COLO668 (cell line): ENCODE results near the gene PLEK.
"Not testable (repeated sequence)": the region's sequence is repeated elsewhere in the genome, so short reads cannot be mapped to it uniquely, and the experiment has no call there.

Experiments
- DNase-seq: peaks from one replicate; lab custom pipeline; 2025; ENCODE audit not compliant: unreplicated experiment; lab: John Stamatoyannopoulos, UW

Gene PLEK, protein sequence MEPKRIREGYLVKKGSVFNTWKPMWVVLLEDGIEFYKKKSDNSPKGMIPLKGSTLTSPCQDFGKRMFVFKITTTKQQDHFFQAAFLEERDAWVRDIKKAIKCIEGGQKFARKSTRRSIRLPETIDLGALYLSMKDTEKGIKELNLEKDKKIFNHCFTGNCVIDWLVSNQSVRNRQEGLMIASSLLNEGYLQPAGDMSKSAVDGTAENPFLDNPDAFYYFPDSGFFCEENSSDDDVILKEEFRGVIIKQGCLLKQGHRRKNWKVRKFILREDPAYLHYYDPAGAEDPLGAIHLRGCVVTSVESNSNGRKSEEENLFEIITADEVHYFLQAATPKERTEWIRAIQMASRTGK

DNA sequence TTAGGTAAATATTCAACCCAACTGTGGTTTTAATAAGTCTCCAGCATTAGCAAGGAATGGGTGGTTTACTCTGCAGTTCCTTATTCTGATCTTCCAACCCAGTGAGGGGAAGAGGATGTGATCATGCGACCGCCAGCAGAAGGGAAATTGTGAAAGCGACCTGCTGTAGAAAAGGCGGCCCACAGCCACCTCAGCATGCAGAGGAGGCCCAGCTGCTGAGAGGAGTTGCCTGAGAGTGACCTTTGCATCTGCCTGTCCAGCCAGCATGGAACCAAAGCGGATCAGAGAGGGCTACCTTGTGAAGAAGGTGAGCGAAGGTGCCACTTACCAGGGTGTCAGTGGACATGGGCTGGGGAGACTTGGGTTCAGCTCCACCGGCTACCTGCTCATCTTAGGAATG lies at the start of gene PLEK:
Gene PLEK (plus strand): TSS at position 196 of the 400 bp plus-strand sequence. CDS start 70 bp downstream, at position 266.
- DNase-seq = no peak

GRCh38 chr2:68316111-68316510 lies 49.0 kb upstream of the PLEK start:
- DNase-seq = no peak

DNA sequence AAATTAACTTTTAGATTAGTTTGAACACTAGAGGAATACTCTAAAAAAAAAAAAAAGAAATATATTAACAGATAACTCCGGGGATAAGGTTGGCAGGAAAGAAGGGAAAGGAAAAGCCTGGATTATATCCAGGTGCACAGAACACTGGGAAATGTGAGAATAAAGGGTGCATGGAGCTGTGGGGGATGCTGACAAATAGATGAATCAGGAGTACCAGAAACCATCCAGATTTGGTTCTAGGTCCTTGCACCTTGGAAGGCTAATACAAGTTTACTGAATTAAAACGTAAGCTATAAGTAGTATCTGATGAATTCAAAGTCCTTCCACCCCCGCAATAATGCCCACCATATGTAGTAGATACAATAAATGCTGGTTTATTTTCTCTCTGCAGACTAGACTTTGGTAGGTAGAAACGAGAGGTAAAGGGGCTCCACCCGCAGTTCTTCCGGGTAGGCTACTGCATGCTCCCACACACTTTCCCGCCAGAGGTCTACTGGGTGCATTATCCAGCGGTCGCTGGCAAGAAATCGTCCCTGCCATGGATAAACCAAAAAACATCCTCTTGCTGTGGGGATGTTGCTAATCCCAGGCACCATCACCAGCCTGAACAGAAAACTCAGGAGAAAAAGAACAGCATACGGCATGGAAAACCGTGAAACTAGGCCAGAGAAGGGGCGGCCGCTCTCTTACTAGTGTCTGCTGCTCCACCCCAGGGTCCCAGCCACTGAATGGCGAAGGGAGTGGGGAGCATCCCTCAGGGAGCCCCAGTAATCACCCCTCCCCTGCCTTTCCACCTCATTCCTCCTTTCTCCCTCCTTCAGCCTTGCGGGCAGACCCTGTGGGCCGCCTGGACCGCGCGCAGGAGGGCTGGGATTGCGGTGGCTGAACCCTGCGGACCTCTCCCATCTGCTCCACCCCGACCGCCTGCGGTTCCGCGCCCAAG lies 46.8 kb upstream of the PLEK start:
- no peak for DNase-seq

DNA sequence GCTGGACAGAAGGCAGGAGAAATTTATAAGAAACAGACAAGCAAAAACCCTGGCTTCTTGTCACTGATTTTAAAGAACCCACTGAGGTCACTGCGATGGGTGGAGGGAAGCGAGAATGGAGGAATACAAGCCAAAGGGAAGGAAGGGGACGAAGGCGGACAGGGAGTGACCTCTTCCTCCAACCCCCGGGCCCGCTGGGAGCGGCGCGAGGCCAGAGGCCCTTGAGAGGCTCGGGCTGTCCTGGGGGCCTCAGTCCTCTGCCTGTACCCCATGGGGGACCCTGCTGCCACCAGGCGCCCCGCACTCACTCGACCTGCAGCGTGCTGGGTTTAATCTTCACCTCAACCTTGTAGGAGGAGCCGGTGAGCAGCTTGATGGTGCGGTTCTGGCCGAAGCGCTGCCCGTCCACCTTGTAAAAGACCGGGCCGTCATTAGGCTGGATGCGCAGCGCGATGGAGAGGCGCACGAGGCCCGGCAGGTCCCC lies 46.1 kb upstream of the PLEK start:
- no peak for DNase-seq

DNA sequence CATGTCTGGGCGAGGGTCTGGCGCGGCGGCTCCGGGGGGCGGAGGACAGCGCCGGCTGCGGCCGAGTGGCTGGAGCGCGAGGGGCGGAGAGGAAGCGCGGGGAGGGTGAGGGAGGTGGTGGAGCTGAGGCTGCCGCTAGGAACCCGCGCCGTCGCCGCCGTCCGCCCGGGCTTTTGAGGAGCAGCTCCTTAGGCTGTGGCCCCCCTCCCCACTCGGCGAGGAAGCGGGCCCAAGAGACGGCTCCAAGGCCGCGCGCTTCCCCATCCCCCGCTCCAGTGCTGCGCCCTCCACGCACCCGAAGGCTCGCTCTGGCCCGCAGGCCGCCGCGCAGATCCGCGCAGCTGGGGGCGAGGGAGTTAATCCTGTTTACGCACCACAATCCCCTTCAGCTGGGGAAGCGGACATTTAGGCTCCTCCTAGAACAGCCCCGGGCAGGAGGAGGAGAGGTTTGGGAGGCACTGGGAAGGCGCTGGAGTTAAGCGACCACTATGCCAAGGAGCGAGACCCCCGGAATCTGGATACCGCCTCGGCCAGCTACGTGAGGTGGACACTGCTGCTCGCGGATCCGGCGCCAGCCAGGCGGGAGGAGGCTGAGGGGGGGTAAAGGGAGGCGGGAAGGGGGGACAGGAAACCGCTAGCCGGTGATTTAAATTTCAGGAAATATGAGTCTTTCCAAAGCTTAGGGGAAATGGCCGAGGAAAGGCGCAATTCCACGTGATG lies 45.5 kb upstream of the PLEK start, which contains the start of gene CNRIP1:
Gene CNRIP1 (minus strand): TSS at position 552 of the 720 bp plus-strand sequence. CDS start 549 bp downstream, at position 3.
- peak; percentile 72 for DNase-seq

DNA sequence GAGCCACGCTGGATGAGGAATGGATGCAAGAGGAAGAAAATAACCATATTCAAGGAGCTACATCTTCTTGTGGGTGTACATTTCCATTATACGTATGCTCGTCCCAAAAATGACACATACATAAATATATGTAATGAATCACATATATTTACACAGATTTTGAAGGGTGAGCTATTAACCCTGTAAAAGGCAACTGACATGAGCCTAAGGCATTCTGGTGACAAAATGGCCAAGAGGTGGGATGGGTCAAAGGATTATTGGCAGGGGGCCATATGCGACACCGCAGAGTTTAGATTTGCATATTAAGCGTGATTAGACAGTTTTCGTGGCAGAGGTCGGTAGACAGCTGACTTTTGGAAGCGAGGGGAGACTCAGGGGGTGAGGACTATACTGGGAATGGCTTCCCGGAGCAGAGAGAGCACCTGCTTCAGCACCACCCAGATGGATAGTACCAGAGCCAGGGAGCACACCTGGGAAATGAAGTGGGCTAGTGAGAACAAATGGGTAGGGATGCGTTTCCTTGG lies 44.9 kb upstream of the PLEK start:
- DNase-seq = peak; percentile 73

GRCh38 chr2:68325056-68325455 lies 40.0 kb upstream of the PLEK start:
- DNase-seq = no peak

DNA sequence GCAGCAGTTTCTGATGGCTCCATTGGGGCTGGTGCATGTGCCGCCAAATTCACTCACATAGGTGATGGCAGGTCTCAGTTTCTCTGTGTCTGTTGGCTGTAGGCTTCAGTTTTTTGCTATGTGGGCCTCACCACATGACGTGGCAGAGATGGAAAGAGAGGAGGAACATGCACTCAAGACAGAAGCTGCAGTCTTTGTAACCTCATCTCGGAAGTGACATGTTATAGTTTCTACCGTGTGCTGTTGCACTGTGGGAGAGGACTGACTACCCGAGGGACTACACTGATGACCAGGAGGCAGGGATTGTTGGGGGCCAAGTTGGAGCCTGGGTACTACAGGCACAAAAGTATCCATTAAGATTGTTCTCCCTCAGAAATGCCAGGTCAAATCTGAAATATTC lies 36.2 kb upstream of the PLEK start:
- no peak for DNase-seq

DNA sequence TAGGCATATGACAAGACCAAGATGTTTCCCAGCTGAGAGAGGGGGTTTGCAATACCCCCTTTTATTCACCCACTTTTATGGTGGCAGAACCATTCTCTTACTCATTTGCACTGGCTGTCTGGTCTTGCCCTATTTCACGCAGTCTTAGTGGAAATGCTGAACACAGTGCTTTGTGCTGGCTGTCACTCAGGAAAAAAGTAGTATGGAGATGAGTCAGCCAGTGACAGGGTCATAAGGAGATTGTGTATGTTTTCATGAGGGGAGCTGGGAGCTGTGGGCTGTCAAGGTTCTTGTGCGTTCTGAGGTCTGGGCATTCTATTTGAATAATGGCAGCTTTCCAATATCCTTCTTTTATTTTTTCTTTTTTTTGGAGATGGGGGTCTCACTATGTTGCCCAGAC lies 34.4 kb upstream of the PLEK start:
- DNase-seq = no peak

GRCh38 chr2:68333009-68333408 lies 32.1 kb upstream of the PLEK start:
- DNase-seq = no peak

GRCh38 chr2:68333931-68334330 lies 31.2 kb upstream of the PLEK start:
- DNase-seq = no peak

GRCh38 chr2:68336192-68336591 lies 28.9 kb upstream of the PLEK start:
- no peak for DNase-seq

DNA sequence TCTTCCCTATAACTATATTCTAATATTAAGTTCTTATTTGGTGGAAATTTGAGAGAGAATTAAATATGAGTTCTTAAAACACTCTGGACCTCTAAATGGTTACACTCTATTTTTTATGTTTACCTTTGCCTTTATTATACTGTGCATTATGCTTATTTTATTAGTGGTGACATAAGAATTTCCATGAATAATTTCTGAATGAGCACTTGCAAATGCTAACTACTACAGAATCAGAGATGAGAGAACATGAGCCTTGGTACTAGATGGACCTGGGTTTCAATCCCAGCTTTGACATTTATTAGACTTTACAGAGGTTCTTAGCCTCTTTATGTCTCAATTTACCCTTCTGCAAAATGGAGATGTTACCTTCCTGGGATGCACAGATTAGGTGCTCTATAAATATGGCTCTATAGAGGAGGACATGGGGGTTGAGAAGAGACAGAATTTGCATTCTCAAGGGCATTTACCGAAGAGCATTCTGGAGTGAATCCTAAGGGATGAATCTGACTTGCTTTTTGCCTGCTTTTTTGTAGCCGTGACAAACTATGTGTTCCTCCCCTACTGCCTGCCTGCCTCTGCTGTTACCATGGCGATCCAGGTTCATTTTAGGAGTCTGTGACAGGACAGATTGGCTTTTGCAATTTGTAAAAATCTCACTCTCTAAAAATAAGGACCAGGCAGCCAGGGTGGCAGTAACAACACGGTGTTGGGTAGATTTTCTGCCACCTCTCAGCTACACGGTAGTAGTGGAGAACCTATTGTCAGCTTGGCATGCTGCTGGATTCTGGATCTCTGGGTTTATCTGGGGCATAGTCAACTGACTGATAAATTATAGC lies 24.6 kb upstream of the PLEK start:
- DNase-seq = no peak

DNA sequence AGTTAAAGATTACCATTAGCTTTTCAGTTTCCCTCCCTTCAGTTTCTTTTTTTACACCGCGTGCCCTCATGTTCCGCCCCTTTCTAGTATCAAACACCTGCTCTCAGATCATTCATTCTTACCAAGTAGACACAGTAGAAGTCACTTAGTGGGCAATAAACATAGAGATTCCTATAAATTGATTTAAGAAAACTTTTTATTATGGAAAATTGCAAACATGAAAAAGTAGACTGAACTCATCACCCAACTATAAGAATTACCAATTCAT lies 24.1 kb upstream of the PLEK start:
- DNase-seq = no peak

- DNase-seq = no peak
Observed at GRCh38 chr2:68341583-68341982, 23.5 kb upstream of the PLEK start.

DNA sequence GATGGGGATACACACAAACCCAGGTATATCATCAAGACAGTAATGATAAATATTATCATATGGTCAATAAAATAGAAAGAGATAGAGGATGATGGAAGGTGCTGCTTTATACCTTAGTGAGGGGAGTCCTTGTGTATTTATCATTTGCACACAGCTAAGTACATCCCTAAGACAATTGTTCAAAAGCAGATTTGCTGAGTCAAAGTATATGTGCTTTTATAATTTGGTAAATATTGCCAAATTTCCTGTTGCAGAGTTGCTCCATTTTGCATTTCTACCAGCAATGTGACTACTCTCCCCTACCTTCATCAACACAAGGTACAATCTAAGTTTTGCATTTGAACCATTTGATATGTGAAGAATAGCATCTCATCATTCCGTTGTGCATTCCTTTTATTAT lies 22.6 kb upstream of the PLEK start:
- no peak for DNase-seq

DNA sequence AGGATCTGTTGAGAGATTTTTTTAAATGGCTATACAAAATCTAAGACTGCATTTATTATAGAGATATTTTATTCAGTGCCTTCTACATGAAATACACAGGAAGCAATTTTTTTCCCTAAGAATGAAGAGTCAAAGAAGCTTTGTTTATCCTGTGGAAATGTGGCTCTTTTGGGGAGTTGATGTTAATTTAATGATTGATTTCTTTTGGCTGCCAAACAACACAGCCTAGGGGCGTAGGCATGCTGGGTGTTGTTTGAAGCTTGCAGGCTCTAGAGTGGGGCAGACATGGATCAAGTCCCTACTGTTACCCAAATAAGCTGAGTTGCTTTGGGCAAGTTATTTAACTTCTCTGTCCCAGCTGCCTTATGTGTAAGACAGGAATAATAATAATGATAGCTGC lies 21.1 kb upstream of the PLEK start:
- no peak for DNase-seq

GRCh38 chr2:68345129-68345875 lies 19.8 kb upstream of the PLEK start:
- no peak for DNase-seq

GRCh38 chr2:68349091-68349490 lies 16.0 kb upstream of the PLEK start:
- DNase-seq = not testable (repeated sequence)

DNA sequence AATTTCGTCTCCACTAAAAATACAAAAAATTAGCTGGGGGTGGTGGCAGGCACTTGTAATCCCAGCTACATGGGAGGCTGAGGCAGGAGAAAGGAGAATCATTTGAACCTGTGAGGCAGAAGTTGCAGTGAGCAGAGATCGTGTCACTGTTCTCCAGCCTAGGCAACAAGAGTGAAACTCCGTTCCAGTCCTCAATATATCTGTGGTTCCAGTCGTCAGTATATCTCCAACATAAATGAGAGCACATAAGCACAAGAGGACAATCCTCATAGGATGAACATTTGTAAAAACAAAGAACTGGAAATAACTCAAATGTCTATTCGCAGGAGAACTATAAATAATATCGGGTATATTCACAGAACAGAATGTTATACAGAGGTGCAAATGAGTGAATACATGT lies 13.1 kb upstream of the PLEK start:
- no peak for DNase-seq
